ENCODE data around the gene VSTM2B.
"Not testable (repeated sequence)": the region's sequence is repeated elsewhere in the genome, so short reads cannot be mapped to it uniquely, and the experiment has no call there.

VSTM2B gene

DNA sequence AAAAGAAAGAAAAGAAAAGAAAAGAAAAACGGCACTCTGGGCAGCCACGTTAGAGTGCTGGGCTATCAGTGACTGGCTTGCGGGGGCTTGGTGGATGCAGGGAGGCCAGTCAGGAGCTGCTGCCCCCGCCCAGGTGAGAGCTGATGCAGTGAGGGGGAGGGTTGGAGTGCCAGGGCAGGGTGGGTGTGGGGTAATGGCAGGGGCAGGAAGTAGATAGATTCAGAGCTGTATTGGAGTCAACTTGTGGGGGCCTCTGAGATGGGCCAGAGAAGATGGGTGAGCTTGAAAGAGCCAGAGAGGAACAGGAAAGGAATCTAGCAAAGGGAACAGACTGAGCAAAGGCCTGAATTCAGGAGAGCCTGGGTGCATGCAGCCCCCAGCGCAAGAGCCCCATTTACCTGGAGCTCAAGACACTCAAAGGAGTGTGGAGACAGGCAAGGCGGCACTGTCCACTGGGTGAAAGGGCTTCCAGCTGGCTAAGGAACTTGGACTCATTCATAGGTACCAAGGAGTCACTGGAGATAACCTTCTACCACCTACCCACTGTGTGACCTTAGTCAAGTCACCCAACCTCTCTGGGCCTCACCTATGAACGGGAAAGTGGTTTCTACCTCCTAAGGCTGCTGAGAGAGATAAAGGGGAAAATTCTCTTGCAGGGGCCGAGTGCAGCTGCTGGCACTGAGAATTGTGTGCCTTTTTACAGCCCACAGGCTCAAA lies 20.2 kb downstream of the VSTM2B start:
- DNase-seq (ENCODE audit: low read depth): no peak

DNA sequence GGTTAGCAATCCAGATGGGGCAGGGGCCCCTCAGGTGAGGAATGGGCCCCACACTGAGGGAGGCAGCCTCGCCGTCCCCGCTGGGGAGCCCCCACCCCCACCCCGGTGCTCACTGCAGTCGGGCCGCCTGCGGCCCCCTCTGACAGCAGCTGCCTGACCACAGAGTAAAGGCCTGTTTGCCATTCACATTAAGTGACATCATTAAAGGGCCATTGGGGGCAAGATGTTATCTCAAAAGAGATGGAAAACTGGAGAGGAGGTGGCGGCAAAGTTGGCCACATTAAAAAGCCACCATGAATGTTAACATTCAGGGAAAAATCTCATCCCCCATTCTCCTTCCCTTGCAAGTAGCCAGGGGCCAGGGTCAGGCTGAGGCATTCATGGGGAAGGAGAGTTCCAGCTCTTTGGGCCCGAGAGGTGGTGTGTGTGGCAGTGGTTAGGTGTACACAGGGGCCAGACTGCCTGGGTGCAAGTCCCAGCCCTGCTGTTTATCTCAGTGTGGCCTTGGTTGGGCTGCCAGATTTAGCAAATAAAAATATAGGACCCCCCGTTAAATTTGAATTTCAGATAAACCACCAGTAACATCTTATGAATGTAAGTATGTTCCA lies 20.9 kb downstream of the VSTM2B start:
- DNase-seq (ENCODE audit: low read depth): no peak

DNA sequence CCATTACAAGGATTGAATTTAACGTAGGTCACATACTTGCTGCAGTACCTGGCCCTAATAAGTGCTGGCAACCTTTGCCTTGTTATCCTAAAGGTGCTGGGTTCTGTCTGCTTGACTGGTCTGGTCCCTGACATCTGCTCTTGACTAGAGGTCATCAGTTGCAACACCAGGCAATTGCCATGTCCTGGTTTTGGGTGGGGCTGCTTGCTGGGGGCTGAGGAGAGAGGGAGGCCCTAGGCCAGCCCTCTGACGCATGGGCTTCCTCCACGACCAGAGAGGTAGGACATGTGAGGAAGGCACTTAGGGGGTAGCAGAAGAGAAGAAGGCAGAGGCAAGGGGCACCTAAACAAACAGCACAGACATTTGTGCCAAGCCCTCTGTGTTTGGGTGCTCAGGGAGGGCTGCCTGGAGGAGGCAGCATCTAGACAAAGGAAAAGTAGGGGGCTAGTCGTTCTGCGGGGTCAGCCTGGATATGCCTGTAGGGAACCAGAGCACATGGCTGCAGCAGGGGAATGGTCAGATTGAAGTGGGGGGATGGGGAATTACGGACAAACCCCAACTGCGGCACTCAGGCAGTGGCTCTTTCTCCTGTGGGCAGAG lies 21.7 kb downstream of the VSTM2B start:
- no peak for DNase-seq (ENCODE audit: low read depth)

DNA sequence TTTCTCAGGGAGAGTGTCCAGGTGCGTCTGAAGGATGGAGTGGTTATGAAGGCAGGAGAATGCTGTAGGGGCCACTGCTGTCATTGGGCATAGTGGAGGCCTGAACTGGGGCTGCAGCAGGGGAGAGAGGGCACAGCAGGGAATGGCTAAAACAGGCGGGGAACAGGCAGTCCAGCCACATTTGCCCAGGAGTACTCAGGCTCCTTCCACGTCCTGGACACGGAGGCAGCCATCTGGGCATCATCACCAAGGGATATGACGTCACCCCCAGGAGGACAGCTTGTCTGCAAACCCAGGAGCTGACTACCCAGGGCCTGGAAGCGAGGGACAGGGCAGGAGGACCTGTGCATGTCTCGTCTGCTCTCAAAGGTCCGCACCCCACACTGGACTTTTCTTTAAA lies 22.2 kb downstream of the VSTM2B start:
- DNase-seq (ENCODE audit: low read depth): no peak

DNA sequence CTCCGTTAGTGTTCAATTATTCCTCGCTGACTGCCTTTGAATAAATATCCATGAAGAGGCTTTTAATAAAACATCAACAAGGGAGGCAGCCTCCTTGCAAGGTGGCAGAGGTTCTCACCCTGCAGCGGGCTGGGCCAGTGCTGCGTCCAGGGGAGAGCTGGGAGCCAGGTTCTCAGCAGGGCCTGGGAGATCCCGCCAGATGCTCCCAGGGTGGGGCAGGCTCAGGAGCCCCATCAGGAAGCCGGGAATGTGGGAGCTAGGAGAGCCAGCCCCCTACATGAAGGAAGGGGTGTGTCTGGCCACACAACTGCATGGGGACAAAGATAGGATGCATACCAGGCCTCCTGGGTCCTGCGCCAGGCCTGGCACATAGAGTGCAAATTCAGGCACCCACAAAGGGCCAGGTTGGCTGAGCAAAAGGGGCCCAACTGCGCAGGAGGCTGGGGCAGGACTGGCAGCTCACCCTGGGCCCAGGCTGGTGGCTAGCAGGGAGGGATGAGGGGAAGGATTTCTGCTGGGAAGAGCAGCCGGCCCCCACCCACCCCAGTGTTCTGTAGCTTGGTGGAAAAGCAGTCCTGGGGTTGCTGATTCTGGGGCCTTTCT lies 22.8 kb downstream of the VSTM2B start:
- no peak for DNase-seq (ENCODE audit: low read depth)

DNA sequence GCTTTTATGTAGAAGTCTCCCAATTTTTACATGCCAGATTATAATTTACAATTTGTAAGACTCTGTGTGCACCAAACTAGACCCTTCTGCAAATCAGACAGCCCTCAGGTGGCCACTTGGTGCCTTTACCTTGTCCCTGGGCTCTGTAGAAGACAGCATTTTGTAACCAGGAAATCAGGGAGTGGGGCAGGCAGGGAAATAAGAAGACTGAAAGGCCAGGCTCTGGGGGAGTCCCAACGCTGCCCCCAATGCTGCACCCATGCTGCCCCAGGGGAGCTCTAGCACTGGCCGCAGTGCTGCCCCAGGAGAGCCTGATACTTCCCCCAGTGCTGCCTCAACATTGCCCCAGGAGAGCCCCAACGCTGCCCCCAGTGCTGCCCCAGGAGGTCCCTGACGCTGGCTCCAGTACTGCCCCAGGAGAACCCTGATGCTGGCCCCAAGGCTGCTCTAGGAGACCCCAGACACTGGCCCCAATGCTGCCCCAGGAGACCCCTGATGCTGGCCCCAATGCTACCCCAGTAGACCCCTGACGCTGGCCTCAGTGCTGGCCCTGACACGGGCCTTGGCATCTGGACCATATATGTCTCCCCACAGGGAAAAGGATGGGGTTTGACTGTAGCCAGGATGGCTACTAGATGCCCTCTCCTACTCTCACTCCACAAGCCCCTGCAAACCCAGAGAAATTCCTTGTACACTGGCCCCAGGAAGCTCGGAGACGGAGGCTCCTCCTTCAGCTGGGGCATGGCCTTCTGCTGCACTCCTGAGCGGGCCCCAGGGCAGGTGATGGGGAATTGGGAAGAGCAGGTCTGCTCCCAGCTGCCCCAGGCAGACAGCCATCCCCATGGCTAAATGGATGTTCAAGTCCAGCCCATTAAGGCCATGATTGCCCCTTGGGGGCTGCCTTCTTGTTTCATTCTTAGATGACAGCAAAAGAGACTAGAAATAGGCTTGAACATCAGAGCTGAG lies 23.6 kb downstream of the VSTM2B start:
- no peak for DNase-seq (ENCODE audit: low read depth)

DNA sequence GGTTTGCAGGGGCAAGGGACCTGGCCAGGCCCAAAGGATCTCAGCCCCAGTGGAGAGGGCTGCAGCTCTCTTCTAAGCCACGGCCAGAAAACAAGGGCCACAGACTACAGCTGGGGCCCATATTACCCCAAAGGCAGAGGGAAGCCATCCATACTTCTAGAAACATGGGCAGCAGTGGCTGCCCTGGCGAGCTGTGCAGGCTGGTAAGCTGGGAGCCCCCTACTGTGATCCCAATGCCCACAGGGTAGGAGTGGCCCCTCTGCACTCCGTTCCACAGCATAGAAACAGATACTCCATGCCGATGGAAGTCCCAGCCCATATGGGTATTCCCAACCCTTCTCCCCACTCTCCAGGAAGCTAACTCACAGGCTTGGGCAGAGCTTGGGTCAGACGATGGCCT lies 25.1 kb downstream of the VSTM2B start:
- no peak for DNase-seq (ENCODE audit: low read depth)

DNA sequence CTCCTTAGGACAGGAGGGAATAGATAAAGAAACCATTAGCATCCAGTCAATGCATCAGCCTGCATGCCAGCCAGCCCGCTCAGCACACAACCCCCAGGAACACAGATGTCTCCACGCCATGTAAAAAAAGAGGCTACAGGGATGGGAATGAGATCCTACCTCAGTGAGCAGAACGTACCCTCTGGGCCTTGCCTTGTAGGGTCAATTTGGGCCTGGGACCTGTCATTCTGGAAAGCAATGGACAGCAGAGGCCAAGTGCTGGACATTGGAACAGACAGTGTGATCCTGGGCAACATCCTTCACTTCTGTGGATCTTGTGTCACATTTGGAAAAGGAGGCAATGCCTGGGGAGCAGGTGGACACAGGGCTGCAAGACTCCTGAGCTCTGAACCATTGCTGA lies 26.0 kb downstream of the VSTM2B start:
- DNase-seq (ENCODE audit: low read depth): no peak

DNA sequence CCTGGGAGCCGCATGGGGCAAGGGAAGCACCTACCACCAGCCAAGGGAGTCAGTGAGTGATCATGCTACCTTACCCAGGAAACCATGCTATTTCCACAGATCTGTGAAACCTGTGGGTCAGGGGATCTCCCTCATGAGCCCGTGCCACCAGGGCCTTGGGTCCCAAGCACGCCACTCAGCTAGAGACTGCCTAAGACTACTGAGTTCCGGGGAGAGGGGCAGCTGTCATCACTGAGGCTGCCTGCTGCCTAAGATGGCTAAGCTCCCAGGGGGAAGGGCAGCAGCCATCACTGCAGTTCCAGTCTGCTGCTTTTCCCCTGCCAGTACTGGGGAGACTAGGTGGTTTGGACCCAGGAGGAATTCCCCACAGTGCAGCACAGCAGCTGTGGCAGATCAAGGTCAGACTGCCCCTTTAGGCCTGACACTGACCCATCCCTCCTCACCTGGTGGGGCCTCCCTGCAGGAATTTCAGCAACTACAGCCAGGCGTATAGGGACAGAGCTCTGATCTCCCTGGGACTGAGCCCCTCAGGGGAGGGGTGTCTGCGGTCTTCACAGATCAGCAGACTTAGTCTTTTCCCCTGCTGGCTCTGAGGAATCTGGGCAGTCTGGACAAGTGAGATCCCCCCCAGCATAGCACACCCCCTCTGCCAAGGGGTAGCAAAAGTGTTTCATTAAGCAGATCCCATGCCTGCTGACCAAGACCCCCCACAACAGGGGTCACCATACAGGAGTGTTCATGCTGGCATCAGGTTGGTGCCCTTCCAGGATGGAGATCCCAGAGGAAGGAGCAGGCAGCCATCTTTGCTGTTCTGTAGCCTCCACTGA lies 26.9 kb downstream of the VSTM2B start:
- no peak for DNase-seq (ENCODE audit: low read depth)

DNA sequence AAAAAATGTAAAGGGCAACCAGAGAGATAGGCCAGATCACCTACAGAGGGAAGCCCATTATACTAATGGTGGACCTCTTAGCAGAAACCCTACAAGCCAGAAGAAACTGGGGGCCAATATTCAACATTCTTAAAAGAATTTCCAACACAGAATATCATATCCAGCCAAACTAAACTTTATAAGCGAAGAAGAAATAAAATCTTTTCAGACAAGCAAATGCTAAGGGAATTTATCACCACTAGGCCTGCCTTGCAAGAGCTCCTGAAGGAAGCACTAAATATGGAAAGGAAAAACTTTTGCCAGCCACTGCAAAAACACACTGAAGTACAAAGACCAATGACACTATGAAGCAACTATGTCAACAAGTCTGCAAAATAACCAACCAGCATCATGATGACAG lies 28.4 kb downstream of the VSTM2B start:
- DNase-seq (ENCODE audit: low read depth): no peak

DNA sequence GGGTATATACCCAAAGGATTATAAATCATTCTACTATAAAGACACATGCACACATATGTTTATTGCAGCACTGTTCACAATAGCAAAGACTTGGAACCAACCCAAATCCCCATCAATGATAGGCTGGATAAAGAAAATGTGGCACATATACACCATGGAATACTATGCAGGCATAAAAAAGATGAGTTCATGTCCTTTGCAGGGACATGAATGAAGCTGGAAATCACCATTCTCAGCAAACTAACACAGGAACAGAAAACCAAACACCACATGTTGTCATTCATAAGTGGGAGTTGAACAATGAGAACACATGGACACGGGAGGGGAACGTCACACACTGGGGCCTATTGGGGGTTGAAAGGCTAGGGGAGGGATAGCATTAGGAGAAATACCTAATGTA lies 33.3 kb downstream of the VSTM2B start:
- DNase-seq (ENCODE audit: low read depth): not testable (repeated sequence)

DNA sequence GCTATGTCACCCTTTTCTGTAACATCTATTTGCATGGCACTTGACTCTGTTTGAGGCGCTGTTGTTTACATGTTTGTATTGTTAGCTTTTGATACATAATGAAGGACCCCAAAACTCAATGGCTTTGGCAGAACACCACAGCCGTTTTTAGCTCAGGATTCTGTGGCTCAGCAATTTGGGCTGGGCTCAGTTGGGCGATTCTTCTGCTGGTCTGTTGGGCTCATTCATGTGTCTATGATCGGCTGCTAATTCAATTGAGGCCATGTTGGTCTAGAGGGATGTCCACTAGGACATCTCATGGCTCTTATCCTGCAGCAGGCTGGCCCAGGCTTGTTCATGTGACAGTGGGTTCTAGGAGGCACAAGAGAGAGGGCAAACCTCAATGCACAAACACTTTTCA lies 33.9 kb downstream of the VSTM2B start:
- no peak for DNase-seq (ENCODE audit: low read depth)

DNA sequence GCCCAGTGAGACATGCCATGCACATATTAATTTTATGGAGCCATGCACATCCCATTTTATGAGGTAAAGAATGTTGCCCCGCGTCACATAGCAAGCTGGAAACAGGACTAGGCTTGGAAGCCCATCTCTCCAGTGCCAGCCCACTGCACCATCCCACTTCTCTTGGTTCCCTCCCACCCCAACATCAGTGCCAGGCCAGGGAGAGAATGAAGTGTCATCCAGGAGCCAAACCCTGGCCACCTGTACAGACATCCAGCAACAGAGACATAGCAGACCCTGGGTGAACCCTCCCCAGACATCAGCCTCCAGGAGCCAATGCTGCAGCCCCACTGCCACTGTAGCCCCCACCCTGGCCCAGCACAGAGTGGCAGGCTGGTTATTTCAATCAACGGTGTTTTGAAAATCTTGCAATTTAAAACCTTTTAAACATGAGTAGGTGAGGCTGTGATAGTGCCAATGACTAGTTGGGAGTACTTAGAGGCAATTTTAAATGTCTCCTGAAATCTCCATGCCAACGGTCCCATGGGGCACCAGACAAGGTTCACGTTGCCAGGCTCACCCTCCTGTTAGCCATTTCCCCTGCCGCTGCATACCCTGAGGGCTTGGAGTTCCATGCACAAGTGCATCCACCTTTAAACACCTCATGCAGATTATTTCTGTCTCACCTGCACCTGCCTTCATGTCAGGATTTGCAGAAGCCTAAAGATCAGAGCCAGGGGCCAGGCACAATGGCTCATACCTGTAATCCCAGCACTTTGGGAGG lies 34.7 kb downstream of the VSTM2B start:
- no peak for DNase-seq (ENCODE audit: low read depth)

DNA sequence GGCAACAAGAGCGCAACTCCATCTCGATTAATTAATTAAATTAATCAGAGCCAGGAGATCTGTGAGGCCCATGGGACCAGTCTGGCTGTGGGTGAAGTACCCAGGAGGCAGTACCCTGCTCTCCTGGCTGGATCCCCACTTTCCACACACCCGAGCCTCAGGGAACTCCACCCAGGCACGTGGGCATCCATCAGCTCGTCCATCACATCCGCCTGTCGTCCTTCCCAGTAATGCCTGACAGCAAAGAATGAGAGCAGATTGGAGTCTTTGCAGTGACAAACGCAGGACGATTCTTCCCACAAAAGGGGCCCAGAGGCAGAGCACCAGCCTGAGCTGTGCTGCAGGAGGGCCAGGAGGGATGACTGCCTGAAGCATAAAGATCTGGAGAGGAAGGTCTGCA lies 35.8 kb downstream of the VSTM2B start:
- no peak for DNase-seq (ENCODE audit: low read depth)

DNA sequence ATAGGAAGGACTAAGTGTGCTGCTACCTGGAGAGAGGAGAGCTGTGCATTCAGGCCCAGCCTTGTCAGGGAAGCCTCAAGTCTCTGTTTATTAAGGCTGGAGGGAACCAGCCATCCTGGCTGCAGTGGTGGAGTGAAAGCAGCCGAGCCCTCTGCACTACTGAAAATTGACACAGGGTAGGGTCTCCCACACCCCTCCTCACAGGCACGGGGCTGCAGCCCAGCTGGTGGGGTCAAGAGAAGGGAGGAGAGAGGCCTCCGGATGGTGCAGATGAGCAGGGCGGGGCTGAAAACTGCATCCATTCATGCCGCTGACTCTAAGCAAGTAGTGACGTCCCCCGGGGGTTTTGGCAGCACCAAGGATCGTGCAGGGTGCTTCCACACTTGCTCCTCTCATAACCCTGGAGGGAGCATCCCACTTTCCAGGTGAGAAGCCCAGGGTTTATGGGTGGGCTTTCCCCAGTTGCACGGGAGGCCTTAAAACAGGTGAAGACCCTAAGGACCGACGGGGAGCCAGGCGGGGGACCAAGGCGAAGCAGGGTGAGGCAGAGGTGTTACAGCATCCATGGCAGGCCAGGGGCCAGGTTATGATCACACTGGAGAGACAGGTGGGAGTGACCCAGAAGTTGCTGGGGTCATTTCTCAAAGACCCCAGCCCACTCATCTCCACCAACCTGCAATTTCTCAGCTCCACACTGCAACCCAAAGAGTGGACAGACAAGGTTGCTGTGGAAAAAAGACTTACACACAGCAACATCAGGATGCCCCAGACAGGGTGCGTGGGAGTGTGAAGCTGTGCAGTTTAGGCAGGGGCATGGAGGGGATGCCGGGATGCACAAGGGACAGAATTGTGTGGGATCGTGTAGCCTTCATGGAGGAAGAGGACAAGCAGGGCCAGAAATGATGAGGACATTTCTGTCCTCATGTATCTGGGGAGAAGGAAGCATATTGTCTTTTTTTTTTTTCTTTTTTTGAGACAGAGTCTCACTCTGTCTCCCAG lies 36.8 kb downstream of the VSTM2B start:
- no peak for DNase-seq (ENCODE audit: low read depth)

DNA sequence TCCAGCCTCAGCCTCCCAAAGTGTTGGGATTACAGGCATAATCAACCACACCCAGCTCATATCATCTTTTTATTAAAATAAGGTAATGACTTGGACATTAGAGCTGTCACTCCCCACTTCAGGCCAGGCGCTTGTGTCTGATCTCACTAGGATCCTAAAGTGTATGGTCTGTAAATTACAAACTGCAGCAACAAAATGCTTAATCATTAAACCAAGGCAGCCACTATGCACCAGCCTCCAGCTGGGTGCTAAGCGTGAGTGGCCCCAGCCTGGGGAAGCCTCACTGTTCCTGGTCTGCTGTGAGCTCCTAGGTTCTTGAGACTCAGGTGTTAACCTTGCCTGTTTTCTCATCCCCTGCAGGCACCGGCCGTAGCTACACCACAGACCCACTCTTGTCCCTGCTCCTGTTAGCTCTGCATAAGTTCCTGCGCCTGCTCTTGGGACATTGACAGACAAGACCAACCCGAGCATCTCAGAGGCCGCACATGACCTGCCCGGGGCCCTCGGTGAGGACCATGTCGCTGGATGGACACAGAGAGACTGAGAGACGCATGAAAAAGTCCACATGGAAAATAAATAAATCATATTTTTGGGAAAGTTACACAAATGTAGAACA lies 37.8 kb downstream of the VSTM2B start:
- no peak for DNase-seq (ENCODE audit: low read depth)

DNA sequence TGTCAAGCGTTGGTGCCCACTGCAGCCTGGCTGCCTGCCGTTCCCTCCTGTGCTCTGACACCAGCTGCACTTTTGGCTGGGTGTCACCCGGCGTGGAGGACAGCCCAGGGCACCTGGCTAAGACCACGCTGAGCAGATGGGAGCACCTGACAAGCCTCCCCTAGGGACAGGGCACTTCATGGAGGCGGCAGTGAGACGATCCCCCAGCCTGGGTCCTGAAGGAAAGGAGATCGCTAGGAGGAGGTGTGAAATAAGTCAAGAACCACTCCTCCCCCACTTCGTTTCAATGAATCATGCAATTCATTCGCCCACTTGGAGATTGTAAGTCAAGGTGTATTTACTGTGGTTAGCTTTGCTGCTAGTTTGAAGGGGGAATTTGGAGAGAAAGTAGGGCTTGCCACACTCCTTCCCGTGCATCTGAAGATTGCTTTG lies 38.8 kb downstream of the VSTM2B start:
- no peak for DNase-seq (ENCODE audit: low read depth)

DNA sequence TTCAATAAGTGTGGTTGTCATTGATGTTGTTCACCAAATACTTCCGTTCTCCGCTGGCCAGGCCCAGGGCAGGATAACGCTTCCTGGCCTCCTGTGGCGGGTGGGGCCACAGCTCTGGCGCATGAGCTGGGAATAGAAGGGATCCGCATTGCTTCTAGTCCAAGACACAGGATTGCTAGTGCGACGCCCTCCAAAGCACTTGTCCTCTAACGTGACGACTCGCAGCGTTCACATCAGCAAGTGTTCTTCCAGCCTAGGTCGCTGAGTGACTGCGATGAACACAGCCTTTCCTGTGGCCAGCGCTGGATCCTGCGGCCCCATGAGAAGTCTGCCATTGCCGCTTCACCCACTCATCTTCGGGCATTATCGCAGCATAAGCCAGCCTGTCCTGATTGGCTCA lies 39.4 kb downstream of the VSTM2B start:
- DNase-seq (ENCODE audit: low read depth): no peak

Measured in activated T-cell treated with anti-CD3 and anti-CD28 coated beads for 24 hours (primary cell).